Measurements from ENCODE around the gene AURKAIP1.

DNA sequence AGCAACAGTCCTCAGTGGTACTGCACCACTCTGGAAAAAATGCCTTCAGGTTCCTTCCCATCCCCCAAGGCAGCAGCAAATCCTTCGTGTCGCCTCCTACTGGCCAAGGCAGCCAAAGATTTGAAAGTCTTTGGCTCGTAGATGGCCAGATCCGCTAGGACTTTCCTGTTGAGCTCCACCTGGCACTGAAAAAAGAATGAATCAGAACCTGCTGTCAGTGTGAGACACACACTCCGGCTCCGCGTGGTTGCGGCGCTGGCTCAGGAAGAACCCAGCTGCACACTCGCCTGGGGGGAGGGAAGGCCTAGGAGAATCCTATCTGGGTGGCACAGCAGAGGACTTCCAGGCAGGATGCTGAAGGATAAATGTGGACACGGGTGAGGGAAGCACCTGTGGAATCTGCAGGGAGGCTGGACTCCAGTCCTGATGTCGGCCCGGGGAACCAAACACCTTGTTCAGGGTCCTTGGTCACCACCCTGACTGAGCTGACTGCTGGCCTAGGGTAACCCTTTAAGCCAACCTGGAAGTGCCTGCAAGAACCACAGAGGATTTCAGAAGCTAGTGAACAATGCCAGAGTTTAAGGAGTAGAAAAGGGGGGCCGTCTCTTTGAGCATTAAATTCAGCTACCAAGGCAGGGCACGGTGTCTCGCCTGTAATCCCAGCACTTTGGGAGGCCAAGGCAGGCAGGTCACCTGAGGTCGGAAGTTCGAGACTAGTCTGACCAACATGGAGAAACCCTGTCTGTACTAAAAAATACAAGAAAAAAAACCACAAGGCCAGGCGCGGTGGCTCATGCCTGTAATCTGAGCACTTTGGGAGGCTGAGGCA is 27.3 kb upstream of the AURKAIP1 start:
- TF ChIP-seq, protein P1, sequence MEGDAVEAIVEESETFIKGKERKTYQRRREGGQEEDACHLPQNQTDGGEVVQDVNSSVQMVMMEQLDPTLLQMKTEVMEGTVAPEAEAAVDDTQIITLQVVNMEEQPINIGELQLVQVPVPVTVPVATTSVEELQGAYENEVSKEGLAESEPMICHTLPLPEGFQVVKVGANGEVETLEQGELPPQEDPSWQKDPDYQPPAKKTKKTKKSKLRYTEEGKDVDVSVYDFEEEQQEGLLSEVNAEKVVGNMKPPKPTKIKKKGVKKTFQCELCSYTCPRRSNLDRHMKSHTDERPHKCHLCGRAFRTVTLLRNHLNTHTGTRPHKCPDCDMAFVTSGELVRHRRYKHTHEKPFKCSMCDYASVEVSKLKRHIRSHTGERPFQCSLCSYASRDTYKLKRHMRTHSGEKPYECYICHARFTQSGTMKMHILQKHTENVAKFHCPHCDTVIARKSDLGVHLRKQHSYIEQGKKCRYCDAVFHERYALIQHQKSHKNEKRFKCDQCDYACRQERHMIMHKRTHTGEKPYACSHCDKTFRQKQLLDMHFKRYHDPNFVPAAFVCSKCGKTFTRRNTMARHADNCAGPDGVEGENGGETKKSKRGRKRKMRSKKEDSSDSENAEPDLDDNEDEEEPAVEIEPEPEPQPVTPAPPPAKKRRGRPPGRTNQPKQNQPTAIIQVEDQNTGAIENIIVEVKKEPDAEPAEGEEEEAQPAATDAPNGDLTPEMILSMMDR (conservative IDR thresholded peaks at IDR 0.05; ENCODE audit: low read depth, low read length): peak; percentile 97
- TF ChIP-seq EZH2phosphoT487 (IDR thresholded peaks at IDR 0.05; ENCODE audit: borderline replicate concordance, low read length) (no peak), EZH2 (IDR thresholded peaks at IDR 0.05; ENCODE audit: low read length, unreplicated experiment) (no peak)
